ENCODE results near the gene YPEL1.
A peak's percentile ranks its signal among the peaks of the same experiment; 100 is the strongest.
"Not testable (repeated sequence)": the region's sequence is repeated elsewhere in the genome, so short reads cannot be mapped to it uniquely, and the experiment has no call there.

Gene YPEL1

GRCh38 chr22:21731503-21731902 is 4.1 kb downstream of the YPEL1 start:
- in situ Hi-C loops (cut with MboI; ENCODE audit: low sequenced_read_pairs, unreplicated experiment), result no loop called here
- no peak for TF ChIP-seq CTCF (IDR thresholded peaks at IDR 0.05; ENCODE audit: borderline replicate concordance, control extremely low read depth, extremely low read depth, insufficient read depth, missing control alignments)
- DNase-seq (ENCODE audit: low spot score), result no peak

GRCh38 chr22:21730535-21731308 is 4.9 kb downstream of the YPEL1 start:
- no peak for TF ChIP-seq CTCF (IDR thresholded peaks at IDR 0.05; ENCODE audit: borderline replicate concordance, control extremely low read depth, extremely low read depth, insufficient read depth, missing control alignments)
- in situ Hi-C loops (cut with MboI; ENCODE audit: low sequenced_read_pairs, unreplicated experiment), result no loop called here
- DNase-seq (ENCODE audit: low spot score), result no peak

- in situ Hi-C loops (cut with MboI; ENCODE audit: low sequenced_read_pairs, unreplicated experiment); DNase-seq (ENCODE audit: low spot score): not testable (repeated sequence)
Observed at GRCh38 chr22:21729184-21729583, 6.4 kb downstream of the YPEL1 start.

- DNase-seq (ENCODE audit: low spot score), result no peak
- in situ Hi-C loops (cut with MboI; ENCODE audit: low sequenced_read_pairs, unreplicated experiment), result no loop called here
- no peak for TF ChIP-seq CTCF (IDR thresholded peaks at IDR 0.05; ENCODE audit: borderline replicate concordance, control extremely low read depth, extremely low read depth, insufficient read depth, missing control alignments)
Observed at GRCh38 chr22:21728270-21728669, 7.3 kb downstream of the YPEL1 start.

- TF ChIP-seq CTCF (IDR thresholded peaks at IDR 0.05; ENCODE audit: borderline replicate concordance, control extremely low read depth, extremely low read depth, insufficient read depth, missing control alignments), result no peak
- in situ Hi-C loops (cut with MboI; ENCODE audit: low sequenced_read_pairs, unreplicated experiment), result no loop called here
- DNase-seq (ENCODE audit: low spot score), result no peak
Observed at GRCh38 chr22:21727768-21728167, 7.8 kb downstream of the YPEL1 start.

- TF ChIP-seq CTCF (IDR thresholded peaks at IDR 0.05; ENCODE audit: borderline replicate concordance, control extremely low read depth, extremely low read depth, insufficient read depth, missing control alignments), result no peak
- in situ Hi-C loops (cut with MboI; ENCODE audit: low sequenced_read_pairs, unreplicated experiment), result no loop called here
- DNase-seq (ENCODE audit: low spot score), result no peak
Observed at GRCh38 chr22:21727159-21727558, 8.4 kb downstream of the YPEL1 start.

GRCh38 chr22:21726650-21727049 is 8.9 kb downstream of the YPEL1 start:
- in situ Hi-C loops (cut with MboI; ENCODE audit: low sequenced_read_pairs, unreplicated experiment), result no loop called here
- DNase-seq (ENCODE audit: low spot score), result peak; percentile 76

More at GRCh38 chr22:21726650-21727049, 8.9 kb downstream of the YPEL1 start:
- peak; percentile 22 for TF ChIP-seq CTCF (IDR thresholded peaks at IDR 0.05; ENCODE audit: borderline replicate concordance, control extremely low read depth, extremely low read depth, insufficient read depth, missing control alignments)

All from GM13976 (cell line).